Glutamatergic neuron (in vitro differentiated cells): ENCODE results near the gene BAIAP2. TPM values are rescaled to one million over a fixed set of nuclear protein-coding genes. Genes with fewer than 3 reads are reported as not detected.

Source experiments
- DNase-seq: peaks from one replicate; pipeline ENCODE4 v3.0.0; 2022
- H3K27ac Mint-ChIP-seq: one replicate; pipeline ENCODE4 v1.8.0; 2020; ENCODE audit warnings: mild to moderate bottlenecking, mixed read lengths, inconsistent platforms; ENCODE audit not compliant: unreplicated experiment
- H3K27me3 Mint-ChIP-seq: one replicate; pipeline ENCODE4 v1.8.0; 2020; ENCODE audit warnings: mild to moderate bottlenecking, moderate library complexity, mixed read lengths, inconsistent platforms; ENCODE audit not compliant: unreplicated experiment
- H3K36me3 Mint-ChIP-seq: one replicate; pipeline ENCODE4 v1.8.0; 2020; ENCODE audit warnings: mild to moderate bottlenecking, mixed read lengths, inconsistent platforms; ENCODE audit not compliant: unreplicated experiment
- H3K4me1 Mint-ChIP-seq: one replicate; pipeline ENCODE4 v1.8.0; 2020; ENCODE audit warnings: mild to moderate bottlenecking, low read depth, mixed read lengths, inconsistent platforms; ENCODE audit not compliant: unreplicated experiment
- H3K4me3 Mint-ChIP-seq: one replicate; pipeline ENCODE4 v1.8.0; 2020; ENCODE audit warnings: mild to moderate bottlenecking, mixed read lengths, inconsistent platforms; ENCODE audit not compliant: unreplicated experiment
- H3K9me3 Mint-ChIP-seq: one replicate; pipeline ENCODE4 v1.8.0; 2020; ENCODE audit warnings: mild to moderate bottlenecking, moderate library complexity, mixed read lengths, inconsistent platforms; ENCODE audit not compliant: unreplicated experiment
- CTCF ChIP-seq: fragments of 200-600 bp; sonication (generic); IDR thresholded peaks from one replicate; pipeline ENCODE4 v1.5.0; 2021; ENCODE audit not compliant: partially characterized antibody, unreplicated experiment
- total RNA-seq: library from RNA; stranded (reverse); fragmentation: NEBNext Ultra II Directional; extraction: Animal tissue kit (Norgen Biotek cat#: 25700); gene quantifications from one replicate; pipeline ENCODE4 v1.2.1, GENCODE V29; 2021; ENCODE audit not compliant: unreplicated experiment

BAIAP2 gene
- total RNA-seq, 1 donor from 2014 or later, result 252 TPM

- no peaks in the 10 kb centered on the region for H3K36me3 Mint-ChIP-seq
- no peak for DNase-seq
- H3K4me3 Mint-ChIP-seq, result no peak overlapping the region
- H3K9me3 Mint-ChIP-seq, result peaks cover 3% of the 10 kb centered on the region
- H3K27me3 Mint-ChIP-seq, result no peaks in the 10 kb centered on the region
- TF ChIP-seq CTCF, result no peak
- H3K27ac Mint-ChIP-seq, result no peak overlapping the region
- peaks cover 7% of the 10 kb centered on the region for H3K4me1 Mint-ChIP-seq
Measured at GRCh38 chr17:81147701-81148100, 112.8 kb downstream of the BAIAP2 start.

GRCh38 chr17:81148571-81148970 lies 113.6 kb downstream of the BAIAP2 start:
- Mint-ChIP-seq H3K4me1 (peaks cover 7% of the 10 kb centered on the region), H3K27me3 (no peaks in the 10 kb centered on the region), H3K4me3 (no peak overlapping the region), H3K27ac (no peak overlapping the region), H3K36me3 (no peaks in the 10 kb centered on the region), H3K9me3 (peaks cover 3% of the 10 kb centered on the region)
- no peak for TF ChIP-seq CTCF
- no peak for DNase-seq

DNA sequence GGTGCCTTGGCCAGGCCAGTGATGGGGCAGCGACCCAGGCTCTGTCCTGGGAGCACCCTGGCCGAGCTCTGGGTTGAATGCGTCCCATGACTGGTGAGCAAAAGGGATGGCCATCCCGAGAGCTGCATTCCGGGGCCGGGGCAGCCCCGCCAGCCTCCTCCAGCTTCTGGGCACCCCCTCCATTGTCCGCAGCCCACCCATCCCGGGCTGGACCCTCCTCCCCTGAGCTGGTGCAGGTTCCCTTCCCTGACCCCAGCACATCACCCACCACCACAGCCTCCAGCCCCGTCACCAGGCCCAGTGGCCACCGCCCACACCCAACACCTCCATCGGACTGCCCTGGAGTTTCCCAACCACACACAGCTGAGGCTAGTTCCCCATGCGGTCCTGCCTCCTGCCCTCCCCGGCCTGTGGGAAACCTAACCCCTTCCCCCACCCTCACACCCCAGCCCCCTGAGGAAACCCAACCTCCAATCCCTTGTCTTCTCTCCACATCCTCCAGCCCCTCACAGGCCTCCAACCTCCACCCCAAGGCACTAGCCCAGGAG lies 114.1 kb downstream of the BAIAP2 start:
- Mint-ChIP-seq H3K27me3 (no peaks in the 10 kb centered on the region), H3K4me1 (peaks cover 7% of the 10 kb centered on the region), H3K27ac (peak overlapping the region; percentile 28), H3K9me3 (peaks cover 3% of the 10 kb centered on the region), H3K36me3 (no peaks in the 10 kb centered on the region), H3K4me3 (no peak overlapping the region)
- no peak for DNase-seq
- TF ChIP-seq CTCF, result no peak

DNA sequence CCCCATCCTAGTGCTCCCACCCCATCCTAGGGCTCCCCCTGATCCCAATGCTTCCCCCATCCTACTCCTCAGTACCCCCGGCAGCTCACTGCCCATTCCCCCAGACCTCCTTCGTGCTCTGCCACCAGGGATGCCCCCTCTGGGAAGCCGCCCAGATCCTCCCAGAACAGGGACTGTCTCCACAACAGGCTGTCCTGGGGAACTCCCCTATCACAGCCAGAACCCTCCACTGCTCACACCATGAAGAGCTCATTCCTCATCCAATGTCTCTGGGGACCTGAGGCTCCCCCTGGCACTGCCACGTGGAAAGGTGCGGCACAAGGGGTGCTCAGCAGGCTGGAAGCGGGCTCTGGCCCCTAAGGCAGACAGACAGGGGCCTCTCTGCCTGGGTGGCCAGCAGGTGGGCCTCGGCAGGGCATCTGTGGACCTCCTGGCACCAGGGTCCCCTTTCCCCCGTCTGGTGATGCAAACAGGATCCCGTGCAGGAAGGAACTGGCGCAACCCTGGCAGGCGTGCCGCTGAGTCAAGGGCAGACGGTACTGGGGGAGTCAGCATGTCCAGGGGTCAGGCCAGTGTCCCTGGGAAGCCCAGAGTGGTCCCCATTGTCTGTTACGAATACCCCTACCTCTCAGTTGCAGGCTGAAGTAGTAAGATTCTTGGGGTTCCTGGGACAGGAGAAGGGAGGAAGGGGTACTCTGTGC lies 115.6 kb downstream of the BAIAP2 start:
- H3K27ac Mint-ChIP-seq, result no peak overlapping the region
- peak; percentile 2 for DNase-seq
- peaks cover 3% of the 10 kb centered on the region for H3K9me3 Mint-ChIP-seq
- no peaks in the 10 kb centered on the region for H3K27me3 Mint-ChIP-seq
- TF ChIP-seq CTCF, result no peak
- H3K36me3 Mint-ChIP-seq, result no peaks in the 10 kb centered on the region
- peaks cover 7% of the 10 kb centered on the region for H3K4me1 Mint-ChIP-seq
- H3K4me3 Mint-ChIP-seq, result no peak overlapping the region

DNA sequence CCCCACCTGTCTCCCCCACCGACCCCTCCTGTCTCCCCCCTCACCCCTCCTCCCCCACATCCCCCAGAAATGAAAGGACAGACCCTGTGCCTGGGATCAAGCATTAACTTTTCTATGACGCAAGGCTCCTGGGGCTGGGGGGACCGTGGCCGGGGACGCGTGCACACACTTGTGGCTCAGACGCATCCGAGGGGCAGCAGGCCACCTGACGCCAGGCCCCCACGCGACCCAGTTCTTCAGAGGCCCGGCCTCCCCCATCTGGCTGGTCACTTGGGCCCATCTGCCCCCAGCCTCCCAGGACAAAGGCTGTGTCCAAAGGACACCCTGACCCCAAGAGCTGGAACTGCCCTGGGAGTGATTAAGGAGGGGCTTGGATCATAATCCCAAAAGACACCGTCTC lies 116.3 kb downstream of the BAIAP2 start:
- no peak overlapping the region for H3K27ac Mint-ChIP-seq
- peaks cover 1% of the 10 kb centered on the region for H3K9me3 Mint-ChIP-seq
- no peaks in the 10 kb centered on the region for H3K27me3 Mint-ChIP-seq
- peaks cover 7% of the 10 kb centered on the region for H3K4me1 Mint-ChIP-seq
- H3K36me3 Mint-ChIP-seq, result no peaks in the 10 kb centered on the region
- no peak for TF ChIP-seq CTCF
- peak; percentile 14 for DNase-seq
- no peak overlapping the region for H3K4me3 Mint-ChIP-seq
